ENCODE measurements around the gene SYT9. TPM values are rescaled to one million over a fixed set of nuclear protein-coding genes. Genes with fewer than 3 reads are reported as not detected.

Gene SYT9
- total RNA-seq, 1 experiment from 2014 or later, result not detected

- BruUV-seq (replicated peaks), result no TSS peak
Measured at GRCh38 chr11:7498193-7498592, 246.5 kb downstream of the SYT9 start.

GRCh38 chr11:7499081-7499480, 247.4 kb downstream of the SYT9 start:
- no peaks in the 10 kb centered on the region for H3K9me3 Mint-ChIP-seq (ENCODE audit: unreplicated experiment)
- CTCF ChIA-PET, result interaction anchor here (2.8 kb wide), 1 partner anchor 73 kb away, joined by 11 read pairs; no protein-coding TSS in a partner anchor

More at GRCh38 chr11:7498193-7498592, 246.5 kb downstream of the SYT9 start:
- DNase-seq (ENCODE audit: unreplicated experiment), result no peak
- ChIA-PET CTCF (interaction anchor here (0.6 to 1.9 kb wide), 2 partner anchors 12 to 803 kb away, joined by 4 to 6 read pairs; partner anchors contain the start of gene OLFML1), POLR2A (no interaction called here)
- Mint-ChIP-seq H3K27ac (ENCODE audit: low read depth, unreplicated experiment) (no peak overlapping the region), H3K4me1 (ENCODE audit: insufficient read depth, unreplicated experiment) (no peaks in the 10 kb centered on the region), H3K9me3 (ENCODE audit: unreplicated experiment) (no peaks in the 10 kb centered on the region), H3K4me3 (ENCODE audit: unreplicated experiment) (no peak overlapping the region), H3K27me3 (ENCODE audit: insufficient read depth, unreplicated experiment) (no peaks in the 10 kb centered on the region), H3K36me3 (ENCODE audit: insufficient read depth, unreplicated experiment) (no peaks in the 10 kb centered on the region)
- intact Hi-C loops (cut with micrococcal nuclease), result no loop called here
- TF ChIP-seq CTCF (IDR thresholded peaks at IDR 0.05; ENCODE audit: unreplicated experiment), result no peak

GRCh38 chr11:7500251-7500650, 248.5 kb downstream of the SYT9 start:
- H3K4me3 Mint-ChIP-seq (ENCODE audit: unreplicated experiment), result no peak overlapping the region
- CTCF ChIA-PET, result interaction anchor here (0.6 to 2.8 kb wide), 4 partner anchors 8 to 1606 kb away, joined by 3 to 11 read pairs (median 4); no protein-coding TSS in a partner anchor

More at GRCh38 chr11:7499081-7499480, 247.4 kb downstream of the SYT9 start:
- no peak for DNase-seq (ENCODE audit: unreplicated experiment)
- TF ChIP-seq CTCF (IDR thresholded peaks at IDR 0.05; ENCODE audit: unreplicated experiment), result no peak
- Mint-ChIP-seq H3K27ac (ENCODE audit: low read depth, unreplicated experiment) (no peak overlapping the region), H3K4me1 (ENCODE audit: insufficient read depth, unreplicated experiment) (no peaks in the 10 kb centered on the region), H3K36me3 (ENCODE audit: insufficient read depth, unreplicated experiment) (no peaks in the 10 kb centered on the region), H3K27me3 (ENCODE audit: insufficient read depth, unreplicated experiment) (no peaks in the 10 kb centered on the region), H3K4me3 (ENCODE audit: unreplicated experiment) (no peak overlapping the region)
- POLR2A ChIA-PET, result no interaction called here
- intact Hi-C loops (cut with micrococcal nuclease), result no loop called here
- no TSS peak for BruUV-seq (replicated peaks)

GRCh38 chr11:7501251-7501650, 249.5 kb downstream of the SYT9 start:
- Mint-ChIP-seq H3K4me1 (ENCODE audit: insufficient read depth, unreplicated experiment) (no peaks in the 10 kb centered on the region), H3K4me3 (ENCODE audit: unreplicated experiment) (no peak overlapping the region), H3K27ac (ENCODE audit: low read depth, unreplicated experiment) (no peak overlapping the region), H3K27me3 (ENCODE audit: insufficient read depth, unreplicated experiment) (peaks cover 2% of the 10 kb centered on the region), H3K36me3 (ENCODE audit: insufficient read depth, unreplicated experiment) (no peaks in the 10 kb centered on the region), H3K9me3 (ENCODE audit: unreplicated experiment) (no peaks in the 10 kb centered on the region)
- no peak for TF ChIP-seq CTCF (IDR thresholded peaks at IDR 0.05; ENCODE audit: unreplicated experiment)
- ChIA-PET POLR2A (no interaction called here), CTCF (interaction anchor here (0.6 to 2.8 kb wide), 5 partner anchors 12 to 1138 kb away, joined by 3 to 11 read pairs (median 3); partner anchors contain the start of gene PPFIBP2)
- no TSS peak for BruUV-seq (replicated peaks)
- intact Hi-C loops (cut with micrococcal nuclease), result no loop called here
- DNase-seq (ENCODE audit: unreplicated experiment), result no peak

More at GRCh38 chr11:7500251-7500650, 248.5 kb downstream of the SYT9 start:
- no peaks in the 10 kb centered on the region for H3K4me1 Mint-ChIP-seq (ENCODE audit: insufficient read depth, unreplicated experiment)
- no peaks in the 10 kb centered on the region for H3K36me3 Mint-ChIP-seq (ENCODE audit: insufficient read depth, unreplicated experiment)
- H3K27ac Mint-ChIP-seq (ENCODE audit: low read depth, unreplicated experiment), result no peak overlapping the region
- no peaks in the 10 kb centered on the region for H3K27me3 Mint-ChIP-seq (ENCODE audit: insufficient read depth, unreplicated experiment)
- POLR2A ChIA-PET, result no interaction called here
- intact Hi-C loops (cut with micrococcal nuclease), result no loop called here
- BruUV-seq (replicated peaks), result no TSS peak
- H3K9me3 Mint-ChIP-seq (ENCODE audit: unreplicated experiment), result no peaks in the 10 kb centered on the region
- TF ChIP-seq CTCF (IDR thresholded peaks at IDR 0.05; ENCODE audit: unreplicated experiment), result no peak
- no peak for DNase-seq (ENCODE audit: unreplicated experiment)

All from MCF 10A (cell line).